H1 (cell line): ENCODE measurements around the gene TNRC6B. TPM values are rescaled to one million over a fixed set of nuclear protein-coding genes. Genes with fewer than 3 reads are reported as not detected.

Experiments used
- CTCF ChIA-PET: fragments of 300-600 bp; sonication (Branson Sonifier 250); formaldehyde crosslinking; loops from one replicate; lab custom pipeline; 2021; ENCODE audit not compliant: partially characterized antibody; lab: Charles Lee
- POLR2A ChIA-PET: fragments of 300-600 bp; sonication (Branson Sonifier 250); formaldehyde crosslinking; loops from one replicate; lab custom pipeline; 2021; ENCODE audit warnings: inconsistent platforms; ENCODE audit not compliant: partially characterized antibody; lab: Charles Lee
- DNase-seq, 2 experiments: peaks; one replicate each; pipeline versions ENCODE4 v3.0.0 to v3.0.0-alpha.2; 2010 to 2022; ENCODE audit warnings: low spot score in 2 of 2, low read depth in 1 of 2, mixed read lengths in 1 of 2
- FAIRE-seq: peaks from 2 replicates; lab custom pipeline; 2011; peaks lifted over from hg19 to GRCh38; lab: Jason Lieb, UNC
- H2AFZ ChIP-seq: 2 replicates; pipeline ENCODE4 v1.8.1; 2012; ENCODE audit warnings: low read length, inconsistent platforms
- H2AK5ac ChIP-seq: 2 replicates; pipeline ENCODE4 v1.6.1; 2013; ENCODE audit warnings: low read depth, low read length
- H2BK120ac ChIP-seq: replicated peaks from 2 replicates; pipeline ENCODE3; 2013; ENCODE audit warnings: low read depth, low read length, inconsistent platforms
- H2BK12ac ChIP-seq: 2 replicates; pipeline ENCODE4 v1.6.1; 2013; ENCODE audit warnings: low read depth, low read length
- H2BK15ac ChIP-seq: 2 replicates; pipeline ENCODE4 v1.6.1; 2013; ENCODE audit warnings: low read length
- H2BK20ac ChIP-seq: 2 replicates; pipeline ENCODE4 v1.6.1; 2013; ENCODE audit warnings: low read length
- H2BK5ac ChIP-seq: 2 replicates; pipeline ENCODE4 v1.6.1; 2013; ENCODE audit warnings: low read depth, low read length
- H3K14ac ChIP-seq: 2 replicates; pipeline ENCODE4 v1.6.1; 2013; ENCODE audit warnings: inconsistent platforms; ENCODE audit not compliant: insufficient read length
- H3K18ac ChIP-seq: 2 replicates; pipeline ENCODE4 v1.6.1; 2013; ENCODE audit warnings: low read length; ENCODE audit errors: extremely low read depth
- H3K23ac ChIP-seq: 2 replicates; pipeline ENCODE4 v1.6.1; 2013; ENCODE audit warnings: inconsistent platforms; ENCODE audit not compliant: insufficient read length
- H3K23me2 ChIP-seq: 2 replicates; pipeline ENCODE4 v1.6.1; 2013; ENCODE audit warnings: low read depth, low read length
- H3K27ac ChIP-seq: 2 replicates; pipeline ENCODE4 v1.6.1; 2011; ENCODE audit warnings: low read depth, low read length, inconsistent platforms
- H3K27me3 ChIP-seq, 4 experiments: replicated peaks in 1 of 4; 1 replicate in 1 of 4; 2 replicates in 3 of 4; pipeline versions ENCODE4 v1.6.1 to v1.8.1; 2011 to 2013; ENCODE audit warnings: low read length in 3 of 4, mild to moderate bottlenecking in 3 of 4, inconsistent platforms in 2 of 4, mixed read lengths in 2 of 4, moderate library complexity in 1 of 4; ENCODE audit not compliant: control insufficient read depth in 3 of 4, insufficient read depth in 3 of 4; ENCODE audit errors: extremely low read depth in 1 of 4
- H3K36me3 ChIP-seq, 4 experiments: 2 replicates each; pipeline versions ENCODE4 v1.6.1 to v1.8.1; 2011 to 2013; ENCODE audit warnings: mild to moderate bottlenecking in 4 of 4, low read length in 3 of 4, moderate library complexity in 2 of 4, control low read depth in 1 of 4, inconsistent platforms in 1 of 4; ENCODE audit not compliant: insufficient read depth in 4 of 4, control insufficient read depth in 2 of 4
- H3K4ac ChIP-seq: replicated peaks from 2 replicates; pipeline ENCODE3; 2013; ENCODE audit warnings: low read length, low read depth, mixed read lengths, inconsistent platforms; ENCODE audit not compliant: insufficient read length
- H3K4me1 ChIP-seq, 4 experiments: replicated peaks in 1 of 4; 1 replicate in 1 of 4; 2 replicates in 3 of 4; pipeline versions ENCODE4 v1.6.1 to v1.8.1; 2011 to 2013; ENCODE audit warnings: low read length in 3 of 4, inconsistent platforms in 2 of 4, mixed read lengths in 1 of 4; ENCODE audit not compliant: insufficient read depth in 4 of 4, control insufficient read depth in 3 of 4
- H3K4me2 ChIP-seq, 2 experiments: 2 replicates each; pipeline versions ENCODE4 v1.6.1 to v1.8.1; 2011 to 2013; ENCODE audit warnings: low read depth in 2 of 2, low read length in 2 of 2, control low read depth in 1 of 2, inconsistent platforms in 1 of 2, mild to moderate bottlenecking in 1 of 2; ENCODE audit not compliant: insufficient read depth in 1 of 2
- H3K4me3 ChIP-seq, 4 experiments: fragments of 200-600, 300-600 bp in 1 of 4; sonication (generic), shearing (Covaris generic), sonication (Bioruptor Twin) in 1 of 4; 2 replicates each; pipeline versions ENCODE4 v1.5.1 to v1.8.1; 2011 to 2016; ENCODE audit warnings: low read length in 4 of 4, low read depth in 3 of 4, control low read depth in 2 of 4, inconsistent platforms in 2 of 4, mild to moderate bottlenecking in 2 of 4, mixed read lengths in 1 of 4, moderate library complexity in 1 of 4; ENCODE audit not compliant: insufficient read depth in 2 of 4; ENCODE audit errors: extremely low read depth in 1 of 4
- H3K56ac ChIP-seq: replicated peaks from 2 replicates; pipeline ENCODE3; 2013; ENCODE audit warnings: low read depth, mild to moderate bottlenecking, mixed read lengths, low read length, inconsistent platforms; ENCODE audit not compliant: insufficient read length
- H3K79me1 ChIP-seq: 2 replicates; pipeline ENCODE4 v1.6.1; 2013; ENCODE audit warnings: low read depth, low read length, control low read depth
- H3K79me2 ChIP-seq, 2 experiments: 2 replicates each; pipeline versions ENCODE4 v1.6.1 to v1.8.1; 2012 to 2013; ENCODE audit warnings: low read length in 2 of 2, mild to moderate bottlenecking in 2 of 2, inconsistent platforms in 1 of 2; ENCODE audit not compliant: insufficient read depth in 2 of 2, control insufficient read depth in 1 of 2
- H3K9ac ChIP-seq, 4 experiments: replicated peaks in 1 of 4; 1 replicate in 1 of 4; 2 replicates in 3 of 4; pipeline versions ENCODE4 v1.6.1 to v1.8.1; 2011 to 2013; ENCODE audit warnings: low read depth in 3 of 4, low read length in 3 of 4, control low read depth in 2 of 4, mild to moderate bottlenecking in 2 of 4, moderate library complexity in 2 of 4, inconsistent platforms in 1 of 4; ENCODE audit errors: extremely low read depth in 1 of 4
- H3K9me3 ChIP-seq, 2 experiments: 2 replicates each; pipeline versions ENCODE4 v1.6.1 to v1.8.1; 2012 to 2013; ENCODE audit warnings: mild to moderate bottlenecking in 2 of 2, moderate library complexity in 2 of 2, control low read depth in 1 of 2, inconsistent platforms in 1 of 2, low read depth in 1 of 2, low read length in 1 of 2, mixed read lengths in 1 of 2; ENCODE audit not compliant: insufficient read depth in 2 of 2
- H4K20me1 ChIP-seq, 2 experiments: replicated peaks in 1 of 2; 2 replicates each; pipeline versions ENCODE3 to v1.8.1; 2011 to 2013; ENCODE audit warnings: inconsistent platforms in 2 of 2, low read length in 2 of 2, mild to moderate bottlenecking in 1 of 2; ENCODE audit not compliant: insufficient read depth in 2 of 2, control insufficient read depth in 1 of 2
- H4K5ac ChIP-seq: 2 replicates; pipeline ENCODE4 v1.6.1; 2013; ENCODE audit warnings: low read length, low read depth, mixed read lengths, inconsistent platforms; ENCODE audit not compliant: insufficient read length
- H4K8ac ChIP-seq: 2 replicates; pipeline ENCODE4 v1.8.0; 2013; ENCODE audit warnings: mild to moderate bottlenecking, moderate library complexity, low read length, inconsistent platforms; ENCODE audit not compliant: insufficient read depth; ENCODE audit errors: extremely low read depth
- H4K91ac ChIP-seq: replicated peaks from 2 replicates; pipeline ENCODE3; 2013; ENCODE audit warnings: low read length, mixed read lengths, inconsistent platforms; ENCODE audit not compliant: insufficient read length
- BACH1 ChIP-seq: IDR thresholded peaks from 2 replicates; pipeline ENCODE4 v1.6.1; 2012; ENCODE audit warnings: low read length, improper control_type of control experiment
- CBX5 ChIP-seq: fragments of 300-800, 300-1000 bp; sonication (generic); IDR thresholded peaks from 2 replicates; pipeline ENCODE4 v1.7.1; 2016; ENCODE audit warnings: antibody characterized with exemption, low read length, low read depth
- CTBP2 ChIP-seq: IDR thresholded peaks from 2 replicates; pipeline ENCODE4 v1.7.0; 2011; ENCODE audit warnings: borderline replicate concordance, mild to moderate bottlenecking, moderate library complexity, mixed read lengths, low read length; ENCODE audit not compliant: insufficient read depth, insufficient read length
- HDAC2 ChIP-seq, 2 experiments: fragments of 300-600 bp in 1 of 2; sonication (generic) in 1 of 2; IDR thresholded peaks; 2 replicates each; pipeline ENCODE4 v1.6.1; 2011 to 2012; ENCODE audit warnings: low read depth in 2 of 2, low read length in 2 of 2, mild to moderate bottlenecking in 2 of 2, moderate library complexity in 2 of 2, borderline replicate concordance in 1 of 2, inconsistent platforms in 1 of 2
- POLR2AphosphoS5 ChIP-seq: IDR thresholded peaks from 2 replicates; pipeline ENCODE4 v1.6.1; 2011; ENCODE audit warnings: low read depth, low read length
- RXRA ChIP-seq: IDR thresholded peaks from 2 replicates; pipeline ENCODE4 v1.6.1; 2011; ENCODE audit warnings: low read depth, mild to moderate bottlenecking, low read length, moderate library complexity; ENCODE audit not compliant: insufficient read depth
- SIN3A ChIP-seq, 2 experiments: IDR thresholded peaks in 1 of 2; conservative IDR thresholded peaks in 1 of 2; 2 replicates each; pipeline ENCODE4 v1.6.1; 2011 to 2012; ENCODE audit warnings: low read length in 2 of 2, improper control_type of control experiment in 1 of 2, low read depth in 1 of 2, mild to moderate bottlenecking in 1 of 2
- WGBS, 2 experiments: shearing (Covaris generic) in 1 of 2; methylation state at CpG; one replicate each; pipeline versions ENCODE4 v1.1.6 to v1.1.7; 2013 to 2015; ENCODE audit warnings: low lambda C conversion rate in 2 of 2, mixed read lengths in 2 of 2, inconsistent platforms in 1 of 2, low coverage in 1 of 2, missing lambda C conversion rate in 1 of 2; ENCODE audit not compliant: insufficient replicate concordance in 2 of 2, insufficient coverage in 1 of 2, insufficient read length in 1 of 2; ENCODE audit errors: extremely low coverage in 1 of 2, missing lambda C conversion rate in 1 of 2; 5-methylcytosine and 5-hydroxymethylcytosine counted together
- polyA plus RNA-seq, 7 experiments: library from polyadenylated mRNA; depleted of rRNA in 3 of 7; stranded (reverse) in 5 of 7; unstranded in 2 of 7; fragments of >200 nt in 5 of 7; fragments of 200-250 nt in 2 of 7; gene quantifications; 1 replicate in 5 of 7; 2 replicates in 1 of 7; 4 replicates in 1 of 7; pipeline versions ENCODE4 v1.2.1 to v1.2.3, GENCODE V29; 2011 to 2013; ENCODE audit warnings: missing spikeins in 2 of 7, mixed read lengths in 2 of 7
- total RNA-seq: library from RNA; stranded (reverse); fragmentation: NEBNext Ultra II Directional; extraction: Animal tissue kit (Norgen Biotek cat#: 25700); gene quantifications from 2 replicates; pipeline ENCODE4 v1.2.1, GENCODE V29; 2021

Gene TNRC6B
- total and polyA plus RNA-seq, 2 of the 8 experiments (the other 6 are each of a cell fraction or from before 2014, with no cell fraction given), result 12.5 to 48.9 TPM

DNA sequence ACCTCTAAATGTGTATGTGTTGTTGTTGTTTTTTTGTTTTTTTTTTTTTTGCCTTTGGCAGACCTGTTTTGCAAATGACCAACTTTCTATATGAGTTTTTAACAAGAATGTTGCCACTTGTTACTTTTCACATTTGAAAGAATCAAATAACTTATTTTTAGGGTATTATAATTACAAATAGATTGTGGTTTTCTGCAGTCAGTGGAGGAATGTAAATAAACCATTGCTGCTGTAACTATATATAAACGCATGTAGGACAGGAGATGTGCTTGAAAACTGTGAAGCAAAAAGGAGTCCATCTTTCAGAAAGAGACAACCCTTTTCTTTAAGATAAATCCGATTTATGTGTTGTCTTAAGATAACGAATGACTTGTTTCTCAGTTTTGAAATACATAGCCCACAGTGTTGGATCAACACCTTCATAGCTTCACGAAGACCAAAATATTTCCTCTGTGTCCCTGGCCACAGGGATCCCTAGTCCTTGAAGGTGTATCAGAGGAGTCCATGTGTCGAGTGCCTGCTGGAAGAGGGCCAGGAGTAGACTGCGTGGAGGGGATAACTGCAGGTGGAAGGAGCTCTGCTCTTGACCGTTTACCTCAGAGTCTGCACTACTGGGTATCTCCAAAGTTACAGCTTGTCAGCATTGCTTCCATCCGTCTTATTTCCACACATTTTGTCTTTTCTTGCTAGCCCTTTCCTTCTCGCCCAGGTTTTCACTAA is 24.7 kb downstream of the TNRC6B start:
- no peaks in the 10 kb centered on the region for H3K27me3 ChIP-seq
- H3K14ac ChIP-seq, result no peak overlapping the region
- no peak overlapping the region for H2BK20ac ChIP-seq
- peaks cover 31 to 34% of the 10 kb centered on the region in 2 experiments for H4K20me1 ChIP-seq
- no peaks in the 10 kb centered on the region for H3K23me2 ChIP-seq
- H3K79me1 ChIP-seq, result peaks cover 2% of the 10 kb centered on the region; the same call in 1 of the 2 replicates
- H3K56ac ChIP-seq, result no peak overlapping the region
- no peaks in the 10 kb centered on the region for H3K9me3 ChIP-seq
- no peak overlapping the region for H4K91ac ChIP-seq
- WGBS, 2 experiments, result 84% methylated on average over 9 of the region's 9 CpGs; no CpG with 5 or more reads in 1 of the 2 experiments
- H3K36me3 ChIP-seq, result peaks cover 0 to 2% (median 0%) of the 10 kb centered on the region in 4 experiments; a peak in 1 of 8 replicates
- H3K9ac ChIP-seq, result no peak overlapping the region
- no peak overlapping the region for H3K4ac ChIP-seq
- no peak for DNase-seq
- ChIA-PET POLR2A (interaction anchor here (0.8 to 2.8 kb wide), 9 partner anchors 9 to 25 kb away, joined by 3 to 17 read pairs (median 5); partner anchors contain the start of gene TNRC6B), CTCF (interaction anchor here (2.1 to 2.7 kb wide), 2 partner anchors 9 to 25 kb away, joined by 6 to 10 read pairs; partner anchors contain the start of gene TNRC6B)
- no peak overlapping the region for H2BK12ac ChIP-seq
- H3K4me3 ChIP-seq, result no peak overlapping the region
- H4K8ac ChIP-seq, result no peak overlapping the region
- H2BK120ac ChIP-seq, result no peak overlapping the region
- H2AK5ac ChIP-seq, result no peak overlapping the region
- no peak overlapping the region for H3K23ac ChIP-seq
- no peak overlapping the region for H3K4me2 ChIP-seq
- H3K79me2 ChIP-seq, result peaks cover 41 to 99% of the 10 kb centered on the region in 2 experiments
- H3K4me1 ChIP-seq, result peaks cover 0 to 28% (median 14%) of the 10 kb centered on the region in 4 experiments; a peak in 5 of 7 replicates
- no peak for TF ChIP-seq SIN3A (conservative IDR thresholded peaks at IDR 0.05 in 1 of 2, IDR thresholded peaks at IDR 0.05 in 1 of 2; ENCODE audit: low read depth in 1 of 2, low read length in 2 of 2)
- TF ChIP-seq BACH1, result no peak
- no peak for TF ChIP-seq HDAC2 (IDR thresholded peaks at IDR 0.05; ENCODE audit: borderline replicate concordance in 1 of 2, low read depth in 2 of 2, low read length in 2 of 2)
- TF ChIP-seq POLR2AphosphoS5, result no peak
- TF ChIP-seq CBX5, result no peak
- no peak for TF ChIP-seq RXRA
- no peak for TF ChIP-seq CTBP2
- H4K5ac ChIP-seq, result no peak overlapping the region
- no peak overlapping the region for H2BK15ac ChIP-seq
- no peak overlapping the region for H2BK5ac ChIP-seq
- H2AFZ ChIP-seq, result no peak overlapping the region
- H3K18ac ChIP-seq, result no peak overlapping the region
- no peak for FAIRE-seq
- no peak overlapping the region for H3K27ac ChIP-seq
